WTC11 (cell line): ENCODE data around the gene ADORA1. TPM values are rescaled to one million over a fixed set of nuclear protein-coding genes. Genes with fewer than 3 reads are reported as not detected.

Experiments used
- ATAC-seq: fragments of 200-7000 bp; cut with Tn5 transposase; 2 replicates; pipeline ENCODE4 v1.10.0; 2021; ENCODE audit warnings: mild to moderate bottlenecking, moderate library complexity
- CTCF ChIA-PET: fragments of 300-600 bp; sonication (Branson Sonifier 250); formaldehyde crosslinking; loops from one replicate; lab custom pipeline; 2021; ENCODE audit warnings: antibody characterized with exemption; lab: Charles Lee
- POLR2A ChIA-PET: fragments of 350-600 bp; sonication (Branson Sonifier 250); formaldehyde crosslinking; loops from one replicate; lab custom pipeline; 2021; ENCODE audit warnings: antibody characterized with exemption; lab: Charles Lee
- DNase-seq: peaks from one replicate; pipeline ENCODE4 v3.0.0; 2021; ENCODE audit warnings: low spot score
- H3K27ac Mint-ChIP-seq: 2 replicates; pipeline ENCODE4 v1.8.0; 2021; ENCODE audit warnings: mixed read lengths
- H3K27me3 Mint-ChIP-seq: 2 replicates; pipeline ENCODE4 v1.8.0; 2021; ENCODE audit warnings: low read depth, mild to moderate bottlenecking, moderate library complexity, mixed read lengths
- H3K36me3 Mint-ChIP-seq: 2 replicates; pipeline ENCODE4 v1.8.0; 2021; ENCODE audit warnings: mixed read lengths
- H3K4me1 Mint-ChIP-seq: 2 replicates; pipeline ENCODE4 v1.8.0; 2022; ENCODE audit warnings: mixed read lengths
- H3K4me3 Mint-ChIP-seq: 2 replicates; pipeline ENCODE4 v1.8.0; 2021; ENCODE audit warnings: mild to moderate bottlenecking, moderate library complexity, mixed read lengths
- H3K9me3 Mint-ChIP-seq: 2 replicates; pipeline ENCODE4 v1.8.0; 2021; ENCODE audit warnings: mixed read lengths
- ELF4 ChIP-seq: sonication (generic); formaldehyde crosslinking; IDR thresholded peaks from 2 replicates; pipeline ENCODE4 v1.8.1; 2022; ENCODE audit warnings: low read depth, mild to moderate bottlenecking, moderate library complexity, missing genetic modification reagents
- FOXP1 ChIP-seq: sonication (generic); formaldehyde crosslinking; IDR thresholded peaks from 2 replicates; pipeline ENCODE4 v1.8.0; 2022; ENCODE audit warnings: missing genetic modification reagents, mild to moderate bottlenecking, moderate library complexity, borderline replicate concordance
- FOXP4 ChIP-seq: sonication (generic); formaldehyde crosslinking; IDR thresholded peaks from 2 replicates; pipeline ENCODE4 v1.8.0; 2022; ENCODE audit warnings: mild to moderate bottlenecking, missing genetic modification reagents
- GRHL2 ChIP-seq: fragments of 250-450 bp; sonication (Bioruptor Pico); IDR thresholded peaks from 2 replicates; pipeline ENCODE4 v1.8.0; 2022; ENCODE audit warnings: mild to moderate bottlenecking, moderate library complexity; ENCODE audit not compliant: insufficient replicate concordance, severe bottlenecking
- JAZF1 ChIP-seq: fragments of 250-450 bp; sonication (Bioruptor Pico); IDR thresholded peaks from 2 replicates; pipeline ENCODE4 v1.9.0; 2021; ENCODE audit warnings: moderate library complexity, mild to moderate bottlenecking, inconsistent platforms
- KAT7 ChIP-seq: sonication (generic); formaldehyde crosslinking; IDR thresholded peaks from 2 replicates; pipeline ENCODE4 v1.8.1; 2023; ENCODE audit warnings: missing genetic modification reagents, mild to moderate bottlenecking, borderline replicate concordance
- MXD4 ChIP-seq: fragments of 250-450 bp; sonication (Bioruptor Pico); IDR thresholded peaks from 2 replicates; pipeline ENCODE4 v1.8.0; 2021; ENCODE audit warnings: mild to moderate bottlenecking, moderate library complexity, borderline replicate concordance
- NR1H2 ChIP-seq: sonication (generic); formaldehyde crosslinking; IDR thresholded peaks from 2 replicates; pipeline ENCODE4 v1.9.0; 2021; ENCODE audit warnings: mild to moderate bottlenecking, moderate library complexity, missing genetic modification reagents
- SP1 ChIP-seq: sonication (generic); formaldehyde crosslinking; conservative IDR thresholded peaks from 2 replicates; pipeline ENCODE4 v1.8.1; 2022; ENCODE audit warnings: missing genetic modification reagents
- TCF7 ChIP-seq: sonication (generic); formaldehyde crosslinking; IDR thresholded peaks from 2 replicates; pipeline ENCODE4 v1.8.0; 2022; ENCODE audit warnings: mild to moderate bottlenecking, low read depth, missing genetic modification reagents, moderate library complexity
- TEAD4 ChIP-seq: sonication (generic); formaldehyde crosslinking; IDR thresholded peaks from 2 replicates; pipeline ENCODE4 v1.8.0; 2022; ENCODE audit warnings: mild to moderate bottlenecking, missing genetic modification reagents
- ZMAT4 ChIP-seq: fragments of 250-450 bp; sonication (Bioruptor Pico); IDR thresholded peaks from 2 replicates; pipeline ENCODE4 v1.9.0; 2021; ENCODE audit warnings: mild to moderate bottlenecking
- ZNF232 ChIP-seq: sonication (generic); formaldehyde crosslinking; IDR thresholded peaks from 2 replicates; pipeline ENCODE4 v1.8.0; 2022; ENCODE audit warnings: mild to moderate bottlenecking, missing genetic modification reagents
- ZNF263 ChIP-seq: sonication (generic); formaldehyde crosslinking; IDR thresholded peaks from 2 replicates; pipeline ENCODE4 v1.8.1; 2022; ENCODE audit warnings: low read depth, mild to moderate bottlenecking, moderate library complexity, missing genetic modification reagents
- ZNF281 ChIP-seq: sonication (generic); formaldehyde crosslinking; IDR thresholded peaks from 2 replicates; pipeline ENCODE4 v1.8.0; 2023; ENCODE audit warnings: mild to moderate bottlenecking, missing genetic modification reagents
- ZNF423 ChIP-seq: fragments of 250-450 bp; sonication (Bioruptor Pico); IDR thresholded peaks from 2 replicates; pipeline ENCODE4 v2.1.2; 2022; ENCODE audit warnings: mild to moderate bottlenecking, moderate library complexity
- ZNF425 ChIP-seq: fragments of 250-450 bp; sonication (Bioruptor Pico); conservative IDR thresholded peaks from 2 replicates; pipeline ENCODE4 v1.9.0; 2021; ENCODE audit warnings: mild to moderate bottlenecking
- total RNA-seq: library from RNA; stranded (reverse); gene quantifications from 3 replicates; pipeline ENCODE4 v1.2.3, GENCODE V29; 2021

ADORA1 gene
- total RNA-seq, 1 experiment from 2014 or later: 1.8 TPM

- Mint-ChIP-seq H3K9me3 (peaks cover 15% of the 10 kb centered on the region), H3K4me3 (no peak overlapping the region), H3K36me3 (peaks cover 4% of the 10 kb centered on the region; the same call in 1 of the 2 replicates), H3K27me3 (peaks cover 2% of the 10 kb centered on the region), H3K4me1 (no peaks in the 10 kb centered on the region), H3K27ac (no peak overlapping the region)
- ATAC-seq (no peak), DNase-seq (no peak)
- ChIA-PET CTCF (interaction anchor here (0.9 to 2.3 kb wide), 3 partner anchors 20 to 163 kb away, joined by 3 to 9 read pairs (median 6); no protein-coding TSS in a partner anchor), POLR2A (no interaction called here)
- TF ChIP-seq JAZF1 (CRISPR knock-in tag): no peak
- TF ChIP-seq NR1H2 (CRISPR knock-in tag): no peak
- TF ChIP-seq ZNF281 (CRISPR knock-in tag): no peak
Measured at GRCh38 chr1:203103829-203104495, 23.6 kb upstream of the ADORA1 start.

GRCh38 chr1:203104789-203105390 is 22.6 kb upstream of the ADORA1 start:
- POLR2A ChIA-PET: no interaction called here
- H3K36me3 Mint-ChIP-seq: peaks cover 4% of the 10 kb centered on the region; the same call in 1 of the 2 replicates

GRCh38 chr1:203112475-203112874 is 15.1 kb upstream of the ADORA1 start:
- no peak for DNase-seq
- Mint-ChIP-seq H3K36me3 (no peaks in the 10 kb centered on the region), H3K4me3 (no peak overlapping the region), H3K27me3 (peaks cover 18% of the 10 kb centered on the region), H3K9me3 (no peaks in the 10 kb centered on the region), H3K4me1 (no peaks in the 10 kb centered on the region; the same call in 1 of the 2 replicates), H3K27ac (no peak overlapping the region)
- TF ChIP-seq TCF7 (CRISPR knock-in tag): no peak
- TF ChIP-seq JAZF1 (CRISPR knock-in tag): no peak
- TF ChIP-seq ZNF281 (CRISPR knock-in tag): no peak
- TF ChIP-seq FOXP1: no peak
- no peak for TF ChIP-seq NR1H2 (CRISPR knock-in tag)
- no peak for TF ChIP-seq ZNF263 (CRISPR knock-in tag)
- no peak for TF ChIP-seq SP1 (CRISPR knock-in tag)
- no peak for TF ChIP-seq MXD4
- TF ChIP-seq TEAD4 (CRISPR knock-in tag): no peak
- no peak for TF ChIP-seq ZMAT4 (CRISPR knock-in tag)
- ChIA-PET CTCF (interaction anchor here (1.1 to 3.8 kb wide), 4 partner anchors 15 to 155 kb away, joined by 3 to 18 read pairs (median 14); partner anchors contain the start of gene ADORA1), POLR2A (no interaction called here)
- no peak for ATAC-seq

More at GRCh38 chr1:203104789-203105390, 22.6 kb upstream of the ADORA1 start:
- DNase-seq (no peak), ATAC-seq (no peak)
- H3K27me3 Mint-ChIP-seq: peaks cover 8% of the 10 kb centered on the region
- TF ChIP-seq TCF7 (CRISPR knock-in tag) (no peak), ZNF232 (CRISPR knock-in tag) (no peak), KAT7 (CRISPR knock-in tag) (no peak), ZNF423 (CRISPR knock-in tag) (no peak), GRHL2 (CRISPR knock-in tag) (no peak), ZNF425 (no peak), FOXP4 (CRISPR knock-in tag) (no peak), ELF4 (CRISPR knock-in tag) (no peak)
- no peak overlapping the region for H3K27ac Mint-ChIP-seq
- CTCF ChIA-PET: no interaction called here
- H3K4me1 Mint-ChIP-seq: no peaks in the 10 kb centered on the region
- H3K9me3 Mint-ChIP-seq: peaks cover 15% of the 10 kb centered on the region
- H3K4me3 Mint-ChIP-seq: no peak overlapping the region
